C4-2B (cell line): ENCODE measurements around the gene WWC1.
"Not testable (repeated sequence)": the region's sequence is repeated elsewhere in the genome, so short reads cannot be mapped to it uniquely, and the experiment has no call there.

Experiments
- CTCF ChIP-seq: fragments of 450-650 bp; conservative IDR thresholded peaks from 2 replicates; pipeline ENCODE4 v1.5.1; 2017; ENCODE audit warnings: mild to moderate bottlenecking
- ZFX ChIP-seq: fragments of 450-650 bp; IDR thresholded peaks from 2 replicates; pipeline ENCODE4 v1.6.1; 2017

GRCh38 chr5:168286863-168287262 is 4.6 kb upstream of the WWC1 start:
- not testable (repeated sequence) for TF ChIP-seq CTCF, ZFX
